Activated T-cell treated with anti-CD3 and anti-CD28 coated beads, Interleukin-2, amount 50 U/mL, for 72 hours (primary cell): ENCODE measurements around the gene ARHGAP24. TPM values are rescaled to one million over a fixed set of nuclear protein-coding genes. Genes with fewer than 3 reads are reported as not detected.

Source experiments
- ATAC-seq, 2 donors: fragments of 150-1000 bp; cut with Tn5 transposase; replicated peaks in 1 of 2; 2 replicates each; pipeline ENCODE4 v1.10.0; 2021; ENCODE audit warnings: moderate library complexity in 2 of 2, mild to moderate bottlenecking in 1 of 2
- DNase-seq, 2 donors: peaks; one replicate each; pipeline ENCODE4 v3.0.0; 2021 to 2022; ENCODE audit warnings: mixed read lengths in 1 of 2
- H3K27ac Mint-ChIP-seq: one replicate; pipeline ENCODE4 v1.8.0; 2022; ENCODE audit warnings: mild to moderate bottlenecking, moderate library complexity, mixed read lengths
- H3K27me3 Mint-ChIP-seq: one replicate; pipeline ENCODE4 v1.8.0; 2022; ENCODE audit warnings: low read depth, mixed read lengths
- H3K36me3 Mint-ChIP-seq, 2 donors: one replicate each; pipeline ENCODE4 v1.8.0; 2022; ENCODE audit warnings: mixed read lengths in 2 of 2, mild to moderate bottlenecking in 1 of 2; ENCODE audit not compliant: insufficient read depth in 2 of 2
- H3K4me1 Mint-ChIP-seq: one replicate; pipeline ENCODE4 v1.8.0; 2022; ENCODE audit warnings: low read depth, mixed read lengths
- H3K4me3 Mint-ChIP-seq, 2 donors: one replicate each; pipeline ENCODE4 v1.8.0; 2022; ENCODE audit warnings: mild to moderate bottlenecking in 2 of 2, mixed read lengths in 2 of 2, moderate library complexity in 2 of 2
- H3K9me3 Mint-ChIP-seq, 2 donors: one replicate each; pipeline ENCODE4 v1.8.0; 2022; ENCODE audit warnings: mixed read lengths in 2 of 2
- total RNA-seq, 2 donors: library from RNA; stranded (reverse); gene quantifications; one replicate each; pipeline ENCODE4 v1.2.3, GENCODE V29; 2022

The ARHGAP24 gene
- total RNA-seq, 2 donors from 2014 or later, result not detected

- ATAC-seq (no peak), DNase-seq (no peak)
- H3K36me3 Mint-ChIP-seq, result no peaks in the 10 kb centered on the region
- H3K27me3 Mint-ChIP-seq, result no peaks in the 10 kb centered on the region
- no peak overlapping the region for H3K27ac Mint-ChIP-seq
- H3K4me1 Mint-ChIP-seq, result no peaks in the 10 kb centered on the region
- no peaks in the 10 kb centered on the region for H3K9me3 Mint-ChIP-seq
- H3K4me3 Mint-ChIP-seq, result no peak overlapping the region
Measured at GRCh38 chr4:85587952-85588351, 113.0 kb downstream of the ARHGAP24 start.

- Mint-ChIP-seq H3K9me3 (peaks cover 0 to 2% of the 10 kb centered on the region in 2 donors), H3K27ac (no peak overlapping the region), H3K4me1 (no peaks in the 10 kb centered on the region), H3K27me3 (no peaks in the 10 kb centered on the region), H3K4me3 (no peak overlapping the region), H3K36me3 (no peaks in the 10 kb centered on the region)
- ATAC-seq, result no peak
- no peak for DNase-seq
Measured at GRCh38 chr4:85591406-85592098, 116.6 kb downstream of the ARHGAP24 start.

- Mint-ChIP-seq H3K27ac (no peak overlapping the region), H3K27me3 (no peaks in the 10 kb centered on the region), H3K9me3 (peaks cover 0 to 4% of the 10 kb centered on the region in 2 donors), H3K36me3 (no peaks in the 10 kb centered on the region), H3K4me1 (no peaks in the 10 kb centered on the region), H3K4me3 (no peak overlapping the region)
- no peak for DNase-seq
- ATAC-seq, result no peak
Measured at GRCh38 chr4:85595098-85595775, 120.3 kb downstream of the ARHGAP24 start.

- H3K27ac Mint-ChIP-seq, result no peak overlapping the region
- ATAC-seq, result no peak
- no peaks in the 10 kb centered on the region for H3K36me3 Mint-ChIP-seq
- peaks cover 0 to 4% of the 10 kb centered on the region in 2 donors for H3K9me3 Mint-ChIP-seq
- no peaks in the 10 kb centered on the region for H3K27me3 Mint-ChIP-seq
- H3K4me3 Mint-ChIP-seq, result no peak overlapping the region
- no peaks in the 10 kb centered on the region for H3K4me1 Mint-ChIP-seq
- no peak for DNase-seq
Measured at GRCh38 chr4:85595796-85596559, 121.0 kb downstream of the ARHGAP24 start.

GRCh38 chr4:85598936-85599335 is 124.0 kb downstream of the ARHGAP24 start:
- Mint-ChIP-seq H3K4me1 (no peaks in the 10 kb centered on the region), H3K9me3 (peaks cover 0 to 4% of the 10 kb centered on the region in 2 donors), H3K27ac (no peak overlapping the region), H3K4me3 (no peak overlapping the region), H3K27me3 (no peaks in the 10 kb centered on the region), H3K36me3 (no peaks in the 10 kb centered on the region)
- no peak for DNase-seq
- ATAC-seq, result no peak

- Mint-ChIP-seq H3K9me3 (peaks cover 0 to 2% of the 10 kb centered on the region in 2 donors), H3K36me3 (no peaks in the 10 kb centered on the region), H3K4me3 (no peak overlapping the region), H3K27me3 (no peaks in the 10 kb centered on the region), H3K4me1 (no peaks in the 10 kb centered on the region), H3K27ac (no peak overlapping the region)
- ATAC-seq (no peak), DNase-seq (no peak)
Measured at GRCh38 chr4:85600501-85600900, 125.6 kb downstream of the ARHGAP24 start.

- Mint-ChIP-seq H3K36me3 (no peaks in the 10 kb centered on the region), H3K27ac (no peak overlapping the region), H3K4me3 (no peak overlapping the region), H3K27me3 (no peaks in the 10 kb centered on the region), H3K4me1 (no peaks in the 10 kb centered on the region), H3K9me3 (peaks cover 0 to 2% of the 10 kb centered on the region in 2 donors)
- ATAC-seq (no peak), DNase-seq (no peak)
Measured at GRCh38 chr4:85603437-85604336, 128.7 kb downstream of the ARHGAP24 start.

- H3K36me3 Mint-ChIP-seq, result no peaks in the 10 kb centered on the region
- no peak overlapping the region for H3K4me3 Mint-ChIP-seq
- no peak for DNase-seq
- no peak for ATAC-seq
- no peaks in the 10 kb centered on the region for H3K27me3 Mint-ChIP-seq
- no peak overlapping the region for H3K27ac Mint-ChIP-seq
- H3K9me3 Mint-ChIP-seq, result no peaks in the 10 kb centered on the region
- H3K4me1 Mint-ChIP-seq, result no peaks in the 10 kb centered on the region
Measured at GRCh38 chr4:85606505-85606904, 131.6 kb downstream of the ARHGAP24 start.

GRCh38 chr4:85607624-85608023 is 132.7 kb downstream of the ARHGAP24 start:
- Mint-ChIP-seq H3K9me3 (no peaks in the 10 kb centered on the region), H3K27me3 (no peaks in the 10 kb centered on the region), H3K36me3 (no peaks in the 10 kb centered on the region), H3K4me3 (no peak overlapping the region), H3K27ac (no peak overlapping the region), H3K4me1 (no peaks in the 10 kb centered on the region)
- no peak for DNase-seq
- no peak for ATAC-seq

- Mint-ChIP-seq H3K4me1 (no peaks in the 10 kb centered on the region), H3K27me3 (no peaks in the 10 kb centered on the region), H3K9me3 (no peaks in the 10 kb centered on the region), H3K4me3 (no peak overlapping the region), H3K27ac (no peak overlapping the region), H3K36me3 (no peaks in the 10 kb centered on the region)
- ATAC-seq, result peak; percentile 64 to 72
- peak in 1 of 2 donors; percentile 1 for DNase-seq
Measured at GRCh38 chr4:85610450-85610849, 135.5 kb downstream of the ARHGAP24 start.

- ATAC-seq (no peak), DNase-seq (no peak)
- Mint-ChIP-seq H3K36me3 (no peaks in the 10 kb centered on the region), H3K9me3 (no peaks in the 10 kb centered on the region), H3K27me3 (no peaks in the 10 kb centered on the region), H3K4me1 (no peaks in the 10 kb centered on the region), H3K4me3 (no peak overlapping the region), H3K27ac (no peak overlapping the region)
Measured at GRCh38 chr4:85611661-85612060, 136.7 kb downstream of the ARHGAP24 start.

- Mint-ChIP-seq H3K9me3 (no peaks in the 10 kb centered on the region), H3K27ac (no peak overlapping the region), H3K27me3 (no peaks in the 10 kb centered on the region), H3K4me1 (no peaks in the 10 kb centered on the region), H3K36me3 (no peaks in the 10 kb centered on the region), H3K4me3 (no peak overlapping the region)
- ATAC-seq (no peak), DNase-seq (no peak)
Measured at GRCh38 chr4:85613901-85614300, 139.0 kb downstream of the ARHGAP24 start.
